ENCODE results near the gene LTB.

The LTB gene

GRCh38 chr6:31582230-31582643 lies at the start of gene LTB:
Gene LTB, minus strand, starts transcription at chr6:31582424. Its CDS starts 7 bp downstream, at chr6:31582417.
- ATAC-seq: no peak
- DNase-seq: peak; percentile 55

DNA sequence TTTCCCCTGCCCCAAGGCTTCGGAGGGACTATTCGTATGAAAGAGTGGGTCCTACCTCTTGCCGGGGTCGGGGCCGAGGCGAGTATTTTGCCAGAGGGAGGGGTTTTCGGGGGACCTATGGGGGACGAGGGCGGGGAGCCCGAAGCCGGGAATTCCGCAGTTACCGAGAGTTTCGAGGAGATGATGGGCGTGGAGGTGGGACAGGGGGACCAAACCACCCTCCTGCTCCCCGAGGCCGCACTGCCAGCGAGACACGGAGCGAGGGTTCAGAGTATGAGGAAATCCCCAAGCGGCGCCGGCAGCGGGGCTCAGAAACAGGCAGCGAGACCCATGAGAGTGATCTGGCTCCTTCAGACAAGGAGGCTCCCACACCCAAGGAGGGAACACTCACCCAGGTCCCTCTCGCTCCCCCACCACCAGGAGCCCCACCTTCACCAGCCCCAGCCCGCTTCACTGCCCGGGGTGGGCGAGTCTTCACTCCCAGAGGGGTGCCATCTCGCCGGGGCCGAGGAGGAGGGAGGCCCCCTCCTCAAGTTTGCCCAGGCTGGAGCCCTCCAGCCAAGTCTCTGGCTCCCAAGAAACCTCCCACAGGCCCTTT lies 49.6 kb upstream of the LTB start:
- ATAC-seq (no peak), DNase-seq (no peak)

DNA sequence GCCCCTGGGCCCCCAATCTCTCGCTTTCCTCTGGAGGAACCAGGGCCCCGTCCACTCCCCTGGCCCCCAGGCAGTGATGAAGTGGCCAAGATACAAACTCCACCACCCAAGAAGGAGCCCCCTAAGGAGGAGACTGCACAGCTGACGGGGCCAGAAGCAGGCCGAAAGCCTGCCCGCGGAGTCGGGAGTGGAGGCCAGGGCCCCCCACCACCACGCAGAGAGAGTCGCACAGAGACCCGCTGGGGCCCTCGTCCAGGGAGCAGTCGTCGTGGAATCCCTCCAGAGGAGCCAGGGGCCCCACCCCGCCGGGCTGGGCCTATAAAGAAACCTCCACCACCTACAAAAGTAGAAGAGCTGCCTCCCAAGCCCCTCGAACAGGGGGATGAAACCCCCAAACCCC lies 49.0 kb upstream of the LTB start:
- DNase-seq (no peak), ATAC-seq (no peak)

DNA sequence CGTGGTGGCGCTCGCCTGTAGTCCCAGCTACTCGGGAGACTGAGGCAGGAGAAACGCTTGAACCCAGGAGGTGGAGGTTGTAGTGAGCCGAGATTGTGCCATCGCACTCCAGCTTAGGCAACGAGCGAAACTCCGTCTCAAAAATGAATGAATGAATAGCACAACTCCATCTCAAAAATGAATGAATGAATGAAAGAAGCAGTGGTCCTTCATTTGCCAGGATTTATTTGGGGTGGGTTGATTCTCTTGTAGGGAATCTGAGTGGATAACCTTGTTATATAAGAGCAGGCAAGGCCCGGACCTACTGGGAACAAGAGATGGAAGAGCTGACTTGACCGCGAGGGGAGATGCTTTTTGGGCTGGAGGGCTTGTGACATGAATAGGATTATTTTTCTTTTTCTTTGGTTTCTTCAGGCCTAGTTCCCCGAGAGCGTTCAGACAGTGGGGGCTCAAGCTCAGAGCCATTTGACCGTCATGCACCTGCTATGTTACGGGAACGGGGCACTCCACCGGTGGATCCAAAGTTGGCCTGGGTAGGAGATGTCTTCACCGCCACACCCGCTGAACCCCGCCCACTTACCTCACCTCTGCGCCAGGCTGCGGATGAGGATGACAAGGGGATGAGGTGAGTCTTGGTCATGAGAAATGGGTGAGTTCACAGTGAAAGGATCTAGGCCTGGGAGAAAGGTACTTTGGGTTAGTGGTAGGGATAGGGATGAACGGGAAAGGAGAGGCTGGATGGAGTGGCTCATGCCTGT lies 48.1 kb upstream of the LTB start:
- DNase-seq: no peak
- ATAC-seq: no peak

DNA sequence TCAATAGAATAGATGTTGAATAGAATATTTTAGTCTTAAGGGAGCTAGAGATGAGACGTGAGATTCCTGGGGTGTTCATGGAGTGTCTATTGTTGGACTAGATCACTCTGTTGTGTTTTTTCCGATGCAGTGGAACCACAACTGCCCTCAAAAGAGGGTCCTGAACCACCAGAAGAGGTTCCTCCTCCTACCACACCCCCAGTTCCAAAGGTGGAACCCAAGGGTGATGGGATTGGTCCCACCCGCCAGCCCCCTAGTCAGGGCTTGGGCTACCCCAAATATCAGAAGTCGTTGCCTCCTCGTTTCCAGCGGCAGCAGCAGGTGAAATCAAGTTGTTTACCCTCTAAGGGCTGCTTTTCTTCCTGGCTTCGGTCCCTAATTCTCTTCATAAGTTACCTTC lies 46.8 kb upstream of the LTB start:
- ATAC-seq (no peak), DNase-seq (no peak)

- DNase-seq: no peak
- no peak for ATAC-seq
Measured at GRCh38 chr6:31627690-31628287, 45.6 kb upstream of the LTB start.

DNA sequence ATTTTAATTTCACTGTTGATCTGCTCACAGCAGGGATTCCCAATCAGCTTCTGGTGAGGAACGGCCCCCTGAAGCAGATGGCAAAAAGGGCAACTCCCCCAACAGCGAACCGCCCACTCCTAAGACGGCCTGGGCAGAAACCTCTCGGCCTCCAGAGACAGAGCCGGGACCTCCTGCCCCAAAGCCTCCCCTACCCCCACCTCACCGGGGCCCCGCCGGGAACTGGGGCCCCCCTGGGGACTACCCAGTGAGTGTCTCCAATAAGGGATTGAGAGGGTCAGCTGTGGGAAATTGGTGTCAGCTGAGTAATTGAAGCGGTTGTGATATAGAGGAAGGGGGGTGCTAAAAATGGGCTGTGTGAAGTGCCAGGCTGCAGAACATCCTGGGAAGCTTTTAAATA lies 44.7 kb upstream of the LTB start:
- DNase-seq (no peak), ATAC-seq (no peak)

GRCh38 chr6:31624070-31624469 lies 41.8 kb upstream of the LTB start:
- DNase-seq (no peak), ATAC-seq (no peak)

DNA sequence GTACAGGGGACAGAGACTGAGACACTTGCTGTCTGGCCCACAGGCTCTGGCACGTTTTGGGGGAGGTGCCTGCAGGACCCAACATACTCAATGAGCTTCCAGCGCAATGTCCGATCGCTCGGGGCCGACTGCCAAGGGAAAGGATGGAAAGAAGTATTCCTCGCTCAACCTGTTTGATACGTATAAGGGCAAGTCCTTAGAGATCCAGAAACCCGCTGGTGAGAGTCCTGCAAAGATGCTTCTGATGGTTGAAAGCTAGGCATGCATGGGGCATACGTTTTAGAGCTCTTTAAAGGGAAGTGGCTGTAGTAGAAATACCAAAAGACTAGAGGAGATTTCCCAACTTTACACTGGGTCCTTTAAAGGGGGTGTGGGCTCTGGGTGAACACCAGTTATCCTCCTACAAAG lies 40.5 kb upstream of the LTB start:
- no peak for ATAC-seq
- DNase-seq: no peak

DNA sequence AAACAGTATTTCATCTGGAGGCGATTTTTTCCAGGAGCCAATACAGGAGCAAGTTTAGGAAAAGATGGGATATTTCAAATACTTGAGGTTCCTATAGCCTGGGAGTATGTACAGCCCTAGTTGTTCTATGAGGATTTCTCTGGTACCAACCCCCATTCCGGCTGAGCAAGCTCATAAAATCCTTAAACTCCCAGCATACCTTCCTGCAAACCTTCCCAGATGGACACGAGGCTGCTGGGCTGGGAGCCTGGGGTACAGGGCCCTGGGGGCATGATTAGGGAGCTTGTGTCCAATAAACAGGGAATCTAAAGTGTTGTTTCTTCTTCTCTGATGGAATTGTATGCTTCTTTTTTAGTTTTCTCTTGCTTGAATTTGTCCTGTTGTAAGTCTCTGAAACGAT lies 39.8 kb upstream of the LTB start:
- ATAC-seq: no peak
- no peak for DNase-seq

- no peak for ATAC-seq
- DNase-seq: no peak
Measured at GRCh38 chr6:31621320-31621939, 39.2 kb upstream of the LTB start.

DNA sequence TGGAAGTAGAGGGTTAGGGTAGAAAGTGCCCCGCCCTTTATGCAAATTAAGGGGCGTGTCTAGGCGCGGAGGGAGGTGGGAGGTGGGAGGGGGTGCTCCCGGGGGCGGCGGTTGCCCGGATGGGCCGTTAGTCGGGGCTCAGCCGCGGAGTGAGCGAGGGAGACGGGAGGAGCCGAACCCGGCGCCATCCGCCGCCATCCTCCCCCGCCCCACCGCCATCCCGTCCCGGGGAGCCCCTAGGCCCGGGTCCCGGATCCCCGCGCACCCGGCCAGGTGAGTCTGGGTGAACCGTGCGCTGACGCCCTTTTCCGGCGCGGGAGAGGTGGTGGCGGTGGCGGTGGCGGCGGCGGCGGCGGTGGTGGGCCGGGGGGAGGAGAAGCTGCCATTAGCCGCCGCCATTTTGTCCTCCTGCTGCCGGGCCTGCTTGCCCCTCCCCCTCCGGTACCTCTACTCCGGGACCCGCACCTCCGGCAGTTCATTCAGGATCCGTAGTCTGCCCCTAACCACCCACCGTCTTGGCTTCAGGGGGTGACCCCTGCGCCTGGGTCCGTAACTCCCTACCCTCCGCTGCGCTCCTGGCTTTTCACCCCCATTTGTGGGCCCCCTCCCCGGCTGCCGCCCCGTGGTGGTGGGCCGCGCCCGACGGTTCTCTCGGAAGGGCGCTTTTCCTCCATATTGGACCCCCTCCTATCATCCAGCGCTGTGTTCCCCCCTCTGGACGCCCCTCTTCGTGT lies 38.5 kb upstream of the LTB start, which contains the start of gene PRRC2A:
Gene PRRC2A (plus strand): TSS at position 130 of the 734 bp plus-strand sequence. CDS start 2,075 bp downstream, outside the sequence.
- ATAC-seq (peak; percentile 22), DNase-seq (peak; percentile 97)

GRCh38 chr6:31619805-31620585 lies 37.8 kb upstream of the LTB start:
- ATAC-seq (peak; percentile 83), DNase-seq (peak; percentile 97)

DNA sequence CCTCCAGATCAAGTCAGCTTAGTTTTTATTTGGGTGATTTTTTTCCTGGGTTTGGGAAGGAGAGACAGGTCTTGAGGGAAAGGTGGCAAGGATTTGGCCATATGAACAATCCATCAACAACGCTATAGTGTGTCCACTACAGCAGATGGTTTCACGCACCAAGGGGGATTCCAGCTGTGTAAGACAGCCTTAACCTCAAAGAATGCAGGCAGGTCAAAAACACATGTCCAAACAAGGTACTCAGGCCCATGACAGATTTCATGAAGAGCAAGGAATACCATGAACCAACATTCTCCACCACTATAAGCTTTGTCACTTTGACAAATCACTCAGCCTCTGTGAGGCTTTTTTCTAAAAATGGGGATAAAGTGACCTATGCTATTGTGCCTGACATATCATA lies 34.8 kb upstream of the LTB start:
- ATAC-seq (no peak), DNase-seq (no peak)

- ATAC-seq (no peak), DNase-seq (peak; percentile 63)
Measured at GRCh38 chr6:31615748-31616147, 33.5 kb upstream of the LTB start.

- DNase-seq (no peak), ATAC-seq (no peak)
Measured at GRCh38 chr6:31614684-31615578, 32.7 kb upstream of the LTB start, which contains the start of gene AIF1. Gene AIF1, plus strand, starts transcription at chr6:31615234. Its CDS starts 96 bp downstream, at chr6:31615330.

DNA sequence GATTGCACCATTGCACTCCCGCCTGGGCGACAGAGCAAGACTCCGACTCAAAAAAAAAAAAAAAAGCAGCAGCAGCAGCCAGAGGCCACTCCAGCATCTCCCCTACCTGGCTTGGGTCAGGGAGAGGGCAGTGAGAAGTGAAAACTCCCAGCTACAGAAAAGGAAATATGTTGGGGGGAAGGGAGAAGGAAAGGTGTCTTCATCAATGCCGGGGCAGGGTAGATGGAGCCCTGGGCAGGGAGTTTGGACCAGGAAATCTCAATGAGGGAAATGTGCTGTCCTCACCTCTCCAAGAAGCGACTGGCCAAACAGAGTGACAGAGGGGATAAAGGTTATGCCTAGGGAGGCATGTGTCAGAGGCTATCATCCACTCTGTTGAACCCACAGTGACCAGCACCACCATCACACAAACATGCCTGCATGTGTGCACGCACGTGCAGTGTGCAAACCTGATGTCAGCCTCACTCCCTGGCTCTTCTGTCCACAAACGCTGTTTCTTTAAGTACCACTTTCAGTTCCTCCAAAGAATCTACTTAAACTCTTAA lies 31.9 kb upstream of the LTB start:
- no peak for DNase-seq
- no peak for ATAC-seq

GRCh38 chr6:31610968-31611367 lies 28.7 kb upstream of the LTB start:
- ATAC-seq: no peak
- no peak for DNase-seq

GRCh38 chr6:31609519-31610406 lies 27.5 kb upstream of the LTB start:
- ATAC-seq (no peak), DNase-seq (no peak)

All from stimulated activated naive CD8-positive, alpha-beta T cell treated with anti-CD3 and anti-CD28 coated beads, Interleukin-15, Interleukin-2, amounts not matched to agents 100 U/mL and 50 U/mL, for 24 hours (primary cell).